HTR-8/SVneo (cell line): Measurements from ENCODE around the gene ADGRF1.

Source experiments
- DNase-seq: peaks from one replicate; pipeline ENCODE4 v3.0.0; 2011; ENCODE audit warnings: low spot score, mixed read lengths; ENCODE audit not compliant: insufficient read length
- FAIRE-seq: peaks from 2 replicates; lab custom pipeline; 2011; peaks lifted over from hg19 to GRCh38; lab: Jason Lieb, UNC

Gene ADGRF1

GRCh38 chr6:46948699-46949098 lies 93.4 kb downstream of the ADGRF1 start:
- FAIRE-seq: no peak
- no peak for DNase-seq
